Endothelial cell of umbilical vein (primary cell): ENCODE measurements around the gene PSMC6. TPM values are rescaled to one million over a fixed set of nuclear protein-coding genes. Genes with fewer than 3 reads are reported as not detected.

ENCODE experiments used
- Bru-seq: library from RNA; stranded (reverse); fragments of 400-500 nt; gene quantifications from one replicate; lab custom pipeline; 2021; lab: Mats Ljungman, UMichigan
- BruChase-seq, 2 experiments: library from RNA; stranded (reverse); fragments of 400-500 nt; gene quantifications; one replicate each; lab custom pipeline; 2021; lab: Mats Ljungman, UMichigan
- BruUV-seq: library from RNA; stranded (reverse); fragments of 400-500 nt; replicated peaks from 2 replicates; lab custom pipeline; 2021; lab: Mats Ljungman, UMichigan
- CTCF ChIA-PET: fragments of 300-600, 350-600 bp; sonication (Branson Sonifier 250); formaldehyde crosslinking; loops from one replicate; lab custom pipeline; 2021; ENCODE audit warnings: antibody characterized with exemption, inconsistent platforms; lab: Charles Lee
- POLR2A ChIA-PET: fragments of 300-600, 350-600 bp; sonication (Branson Sonifier 250); formaldehyde crosslinking; loops from one replicate; lab custom pipeline; 2021; ENCODE audit warnings: antibody characterized with exemption, inconsistent platforms; lab: Charles Lee
- DNase-seq: peaks from one replicate; pipeline ENCODE4 v3.0.0-alpha.2; 2011; ENCODE audit warnings: low read depth, low spot score
- FAIRE-seq: peaks from 2 replicates; lab custom pipeline; 2011; peaks lifted over from hg19 to GRCh38; lab: Jason Lieb, UNC
- H2AFZ ChIP-seq: 2 replicates; pipeline ENCODE4 v1.6.0; 2012; ENCODE audit warnings: low read depth, low read length, control low read depth, inconsistent platforms
- H3K27ac ChIP-seq: 2 replicates; pipeline ENCODE4 v1.5.1; 2011; ENCODE audit warnings: low read depth, mild to moderate bottlenecking, control low read depth, low read length, moderate library complexity; ENCODE audit not compliant: insufficient read depth
- H3K27me3 ChIP-seq, 2 experiments: 2 replicates each; pipeline versions ENCODE4 v1.6.0 to v1.6.1; 2011; ENCODE audit warnings: low read length in 2 of 2, mixed read lengths in 1 of 2; ENCODE audit not compliant: control insufficient read depth in 2 of 2, insufficient read depth in 2 of 2
- H3K36me3 ChIP-seq, 2 experiments: 2 replicates in 1 of 2; 3 replicates in 1 of 2; pipeline ENCODE4 v1.5.1; 2011; ENCODE audit warnings: low read length in 2 of 2, mild to moderate bottlenecking in 1 of 2, moderate library complexity in 1 of 2; ENCODE audit not compliant: control insufficient read depth in 2 of 2, insufficient read depth in 2 of 2; ENCODE audit errors: extremely low read depth in 1 of 2
- H3K4me1 ChIP-seq: 3 replicates; pipeline ENCODE4 v1.5.1; 2011; ENCODE audit warnings: mild to moderate bottlenecking, low read length; ENCODE audit not compliant: control insufficient read depth, insufficient read depth; ENCODE audit errors: extremely low read depth
- H3K4me2 ChIP-seq: 2 replicates; pipeline ENCODE4 v1.6.1; 2011; ENCODE audit warnings: low read length, control low read depth, mixed read lengths; ENCODE audit not compliant: insufficient read depth
- H3K4me3 ChIP-seq, 3 experiments: fragments of 200-600 bp in 1 of 3; sonication (generic), shearing (Covaris generic) in 1 of 3; replicated peaks in 1 of 3; 2 replicates each; pipeline ENCODE4 v1.5.1; 2011 to 2016; ENCODE audit warnings: control low read depth in 3 of 3, low read length in 3 of 3, mild to moderate bottlenecking in 2 of 3, inconsistent platforms in 1 of 3, low read depth in 1 of 3, moderate library complexity in 1 of 3; ENCODE audit not compliant: insufficient read depth in 1 of 3
- H3K79me2 ChIP-seq: 2 replicates; pipeline ENCODE4 v1.6.0; 2012; ENCODE audit warnings: low read length, inconsistent platforms; ENCODE audit not compliant: control insufficient read depth, insufficient read depth
- H3K9ac ChIP-seq: replicated peaks from 2 replicates; pipeline ENCODE3; 2011; ENCODE audit warnings: low read length, control low read depth; ENCODE audit not compliant: insufficient read depth; ENCODE audit errors: extremely low read depth
- H3K9me1 ChIP-seq: replicated peaks from 3 replicates; pipeline ENCODE4 v1.6.0; 2011; ENCODE audit warnings: mild to moderate bottlenecking, low read length; ENCODE audit not compliant: control insufficient read depth, insufficient read depth; ENCODE audit errors: extremely low read depth
- H3K9me3 ChIP-seq: replicated peaks from 2 replicates; pipeline ENCODE4 v1.5.1; 2012; ENCODE audit warnings: low read length, inconsistent platforms; ENCODE audit not compliant: control insufficient read depth, insufficient read depth
- H4K20me1 ChIP-seq: replicated peaks from 2 replicates; pipeline ENCODE3; 2011; ENCODE audit warnings: mild to moderate bottlenecking, low read length; ENCODE audit not compliant: control insufficient read depth, insufficient read depth; ENCODE audit errors: extremely low read depth
- CTCF ChIP-seq, 2 donors: IDR thresholded peaks; 1 replicate in 1 of 2; 2 replicates in 1 of 2; pipeline ENCODE4 v1.5.1; 2011; ENCODE audit warnings: low read length in 2 of 2, mild to moderate bottlenecking in 2 of 2, moderate library complexity in 2 of 2, control low read depth in 1 of 2, inconsistent platforms in 1 of 2, low read depth in 1 of 2; ENCODE audit not compliant: insufficient read depth in 1 of 2; ENCODE audit errors: extremely low read depth in 1 of 2
- EZH2 ChIP-seq: IDR thresholded peaks from 2 replicates; pipeline ENCODE4 v1.6.1; 2012; ENCODE audit warnings: borderline replicate concordance, low read depth, mild to moderate bottlenecking, moderate library complexity, low read length, inconsistent platforms; ENCODE audit not compliant: severe bottlenecking
- FOS ChIP-seq: IDR thresholded peaks from 2 replicates; pipeline ENCODE4 v1.6.1; 2011; ENCODE audit warnings: mild to moderate bottlenecking, low read length, moderate library complexity, borderline replicate concordance; ENCODE audit not compliant: insufficient read depth
- GATA2 ChIP-seq: IDR thresholded peaks from 2 replicates; pipeline ENCODE4 v1.7.0; 2011; ENCODE audit warnings: low read depth, mild to moderate bottlenecking, moderate library complexity, mixed read lengths, low read length; ENCODE audit not compliant: insufficient read length, insufficient read depth
- JUN ChIP-seq: IDR thresholded peaks from 2 replicates; pipeline ENCODE4 v1.6.1; 2011; ENCODE audit warnings: borderline replicate concordance, low read depth; ENCODE audit not compliant: insufficient read length, insufficient read depth
- MAX ChIP-seq: IDR thresholded peaks from 2 replicates; pipeline ENCODE4 v1.6.1; 2011; ENCODE audit not compliant: insufficient read depth, insufficient read length
- MYC ChIP-seq: IDR thresholded peaks from one replicate; pipeline ENCODE4 v1.6.1; 2011; ENCODE audit warnings: mild to moderate bottlenecking, low read depth, low read length
- POLR2A ChIP-seq: IDR thresholded peaks from 2 replicates; pipeline ENCODE4 v1.6.1; 2012; ENCODE audit warnings: low read depth, mild to moderate bottlenecking, control low read depth, low read length
- POLR2AphosphoS5 ChIP-seq: IDR thresholded peaks from 2 replicates; pipeline ENCODE4 v1.6.1; 2012; ENCODE audit warnings: low read depth, mild to moderate bottlenecking, control low read depth, low read length, moderate library complexity; ENCODE audit not compliant: insufficient read depth
- dilution Hi-C: fragments of 300-500 bp; cut with MboI; formaldehyde crosslinking; loops from one replicate; pipeline ENCODE4 v1.15.0; 2019; ENCODE audit warnings: low sequenced_read_pairs; ENCODE audit not compliant: extremely low pct_ligation_motif_present
- intact Hi-C: fragments of 100-400 bp; cut with micrococcal nuclease; formaldehyde crosslinking; loops from one replicate; pipeline ENCODE4 v1.10.0; 2022
- long read RNA-seq: library from polyadenylated mRNA; stranded (forward); transcript quantifications from one replicate; pipeline ENCODE4 v2.0.0, GENCODE V29; 2021
- polyA minus RNA-seq, 3 experiments: library from RNA; depleted of rRNA, polyadenylated mRNA; stranded (reverse); fragments of >200 nt; gene quantifications; 1 replicate in 1 of 3; 2 replicates in 2 of 3; pipeline ENCODE4 v1.2.3, GENCODE V29; 2011
- polyA plus RNA-seq, 4 experiments: library from polyadenylated mRNA; depleted of rRNA in 3 of 4; stranded (reverse) in 3 of 4; unstranded in 1 of 4; fragments of >200 nt; gene quantifications; 2 replicates each; pipeline versions ENCODE4 v1.2.1 to v1.2.3, GENCODE V29; 2011 to 2012; ENCODE audit warnings: missing spikeins in 1 of 4
- total RNA-seq: library from RNA; stranded (reverse); gene quantifications from 2 replicates; pipeline ENCODE4 v1.2.3, GENCODE V29; 2021

PSMC6 gene
- total RNA-seq (92.1 and 103 TPM in 2 replicates), polyA plus RNA-seq (25.9 and 44.0 TPM in 2 replicates), polyA minus RNA-seq (58.7 and 75.2 TPM in 2 replicates), Bru-seq, nascent RNA (percentile 94 among the genes with signal in this experiment), BruChase-seq, experiment 1, labeled RNA remaining after a 6-hour chase (percentile 92 among the genes with signal in this experiment), BruChase-seq, experiment 2, labeled RNA remaining after a 2-hour chase (percentile 90 among the genes with signal in this experiment)
- 50.7 and 56.9 TPM in 2 replicates for polyA plus RNA-seq (2011; cell fraction: cytosol; rRNA removed)
- 103 and 160 TPM in 2 replicates for polyA plus RNA-seq (2011; cell fraction: nucleus; rRNA removed)
- 64.9 and 104 TPM in 2 replicates for polyA plus RNA-seq (2012)
- polyA minus RNA-seq (2011; cell fraction: cytosol; rRNA and poly(A)+ RNA removed): 47.8 TPM
- 97.6 and 149 TPM in 2 replicates for polyA minus RNA-seq (2011; cell fraction: nucleus; rRNA and poly(A)+ RNA removed)
- long read RNA-seq, transcript PSMC6-201 (14 exons, 2,188 nt): major isoform, 256 of 292 reads
- long read RNA-seq, partial matches to known transcripts: 4 of 292 reads
- long read RNA-seq, other reads (novel, unspliced or antisense): 30 of 292 reads

GRCh38 chr14:52706724-52707706 lies at the start of gene PSMC6:
TSS of gene PSMC6 (plus strand) at chr14:52707200. CDS start at chr14:52707220, 20 bp downstream.
- Histone ChIP-seq H4K20me1 (no peaks in the 10 kb centered on the region), H3K36me3 (peaks cover 0 to 17% of the 10 kb centered on the region in 2 experiments), H2AFZ (peak within 1 kb of the TSS; percentile 75), H3K4me2 (peak within 1 kb of the TSS; percentile 94), H3K27ac (peak within 1 kb of the TSS; percentile 82), H3K9me3 (no peaks in the 10 kb centered on the region), H3K4me3 (peak within 1 kb of the TSS; percentile 40 to 96 (median 47)), H3K4me1 (peaks cover 19% of the 10 kb centered on the region), H3K27me3 (no peaks in the 10 kb centered on the region), H3K9me1 (no peaks in the 10 kb centered on the region), H3K9ac (peak within 1 kb of the TSS; percentile 96), H3K79me2 (peaks cover 36% of the 10 kb centered on the region)
- intact Hi-C loops: loop anchor here (1.0 to 10.0 kb wide), 6 partner anchors 24 to 395 kb away; partner anchors contain the start of genes FERMT2, GNPNAT1, GPR137C and PTGER2
- CTCF ChIA-PET: interaction anchor here (0.7 to 0.9 kb wide), 3 partner anchors 9 to 26 kb away, joined by 3 read pairs; partner anchors contain the start of gene STYX
- BruUV-seq: TSS peak; percentile 95
- dilution Hi-C loops: no loop called here
- DNase-seq (peak; percentile 94), FAIRE-seq (peak; percentile 89)
- POLR2A ChIA-PET: interaction anchor here (0.9 to 1.6 kb wide), 2 partner anchors 84 to 156 kb away, joined by 3 to 5 read pairs; partner anchors contain the start of gene GNPNAT1
- TF ChIP-seq JUN: no peak
- peak; percentile 81 for TF ChIP-seq POLR2A
- TF ChIP-seq CTCF (IDR thresholded peaks at IDR 0.05; ENCODE audit: extremely low read depth in 1 of 2, insufficient read depth in 1 of 2, low read depth in 1 of 2, low read length in 2 of 2): no peak
- no peak for TF ChIP-seq EZH2
- TF ChIP-seq POLR2AphosphoS5: peak; percentile 84
- TF ChIP-seq GATA2: no peak
- peak; percentile 44 for TF ChIP-seq MAX
- TF ChIP-seq FOS: no peak
- TF ChIP-seq MYC: peak; percentile 35
